ENCODE data around the gene SHISAL2A. TPM values are rescaled to one million over a fixed set of nuclear protein-coding genes. Genes with fewer than 3 reads are reported as not detected.

Gene SHISAL2A
- total and polyA plus RNA-seq, 2 donors (not counting 3 experiments of a cell fraction or from before 2014, with no cell fraction given): not detected

DNA sequence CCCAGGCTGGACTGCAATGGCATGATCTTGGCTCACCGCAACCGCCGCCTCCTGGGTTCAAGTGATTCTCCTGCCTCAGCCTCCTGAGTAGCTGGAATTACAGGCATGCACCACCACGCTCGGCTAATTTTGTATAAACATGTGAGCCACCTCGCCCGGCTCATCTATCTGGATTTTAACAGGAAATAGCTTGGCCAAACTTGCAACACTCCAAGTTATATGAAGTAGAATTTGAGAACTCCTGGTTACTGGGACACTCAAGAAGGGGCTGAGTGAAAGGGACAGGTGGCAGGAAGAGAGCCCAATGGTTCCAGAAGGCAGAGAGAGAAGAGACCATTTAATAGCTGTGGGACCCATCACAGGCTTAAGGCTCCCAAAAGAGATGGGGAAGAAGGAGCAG, 33.7 kb upstream of the SHISAL2A start:
- no peak for FAIRE-seq
- no peaks in the 10 kb centered on the region for H3K9me1 ChIP-seq (replicated peaks; ENCODE audit: control insufficient read depth, extremely low read depth, insufficient read depth, low read length)
- no peak overlapping the region for H2AFZ ChIP-seq (ENCODE audit: low read depth, low read length)
- no TSS peak for BruUV-seq (replicated peaks)
- H3K4me1 ChIP-seq (ENCODE audit: control insufficient read depth, extremely low read depth, insufficient read depth, low read length): peaks cover 11% of the 10 kb centered on the region
- CTCF ChIA-PET: no interaction called here
- POLR2A ChIA-PET: interaction anchor here (0.5 kb wide), 1 partner anchor 46 kb away, joined by 4 read pairs; the partner anchor contains the start of gene TUT4
- dilution Hi-C loops (cut with MboI; ENCODE audit: extremely low pct_ligation_motif_present, low sequenced_read_pairs): no loop called here
- no peak overlapping the region for H3K9ac ChIP-seq (replicated peaks; ENCODE audit: extremely low read depth, insufficient read depth, low read length)
- intact Hi-C loops (cut with micrococcal nuclease): no loop called here
- no peak overlapping the region for H3K27ac ChIP-seq (ENCODE audit: insufficient read depth, low read depth, low read length)
- TF ChIP-seq POLR2AphosphoS5 (IDR thresholded peaks at IDR 0.05; ENCODE audit: insufficient read depth, low read depth, low read length): no peak
- TF ChIP-seq GATA2 (IDR thresholded peaks at IDR 0.05; ENCODE audit: insufficient read depth, insufficient read length, low read depth, low read length): no peak
- TF ChIP-seq MYC (IDR thresholded peaks at IDR 0.05; ENCODE audit: low read depth, low read length): no peak
- no peak for TF ChIP-seq FOS (IDR thresholded peaks at IDR 0.05; ENCODE audit: borderline replicate concordance, insufficient read depth, low read length)
- no peak for TF ChIP-seq MAX (IDR thresholded peaks at IDR 0.05; ENCODE audit: insufficient read depth, insufficient read length)
- TF ChIP-seq CTCF (IDR thresholded peaks at IDR 0.05; ENCODE audit: extremely low read depth in 1 of 2, insufficient read depth in 1 of 2, low read depth in 1 of 2, low read length in 2 of 2): no peak
- no peak for TF ChIP-seq EZH2 (IDR thresholded peaks at IDR 0.05; ENCODE audit: borderline replicate concordance, low read depth, low read length, severe bottlenecking)
- no peak for TF ChIP-seq POLR2A (IDR thresholded peaks at IDR 0.05; ENCODE audit: low read depth, low read length)
- TF ChIP-seq JUN (IDR thresholded peaks at IDR 0.05; ENCODE audit: borderline replicate concordance, insufficient read depth, insufficient read length, low read depth): no peak
- H3K79me2 ChIP-seq (ENCODE audit: control insufficient read depth, insufficient read depth, low read length): no peaks in the 10 kb centered on the region
- no peaks in the 10 kb centered on the region for H4K20me1 ChIP-seq (replicated peaks; ENCODE audit: control insufficient read depth, extremely low read depth, insufficient read depth, low read length)
- DNase-seq (ENCODE audit: low read depth, low spot score): no peak
- no peaks in the 10 kb centered on the region for H3K9me3 ChIP-seq (replicated peaks; ENCODE audit: control insufficient read depth, insufficient read depth, low read length)
- no peak overlapping the region for H3K4me2 ChIP-seq (ENCODE audit: insufficient read depth, low read length)
- peaks cover 8 to 11% of the 10 kb centered on the region in 2 experiments for H3K27me3 ChIP-seq (ENCODE audit: control insufficient read depth in 2 of 2, insufficient read depth in 2 of 2, low read length in 2 of 2)
- no peak overlapping the region for H3K4me3 ChIP-seq (replicated peaks in 1 of 3; ENCODE audit: insufficient read depth in 1 of 3, low read depth in 1 of 3, low read length in 3 of 3)
- H3K36me3 ChIP-seq (ENCODE audit: control insufficient read depth in 2 of 2, extremely low read depth in 1 of 2, insufficient read depth in 2 of 2, low read length in 2 of 2): no peaks in the 10 kb centered on the region

Data from endothelial cell of umbilical vein (primary cell).